Measurements from ENCODE around the gene ARFGAP3. TPM values are rescaled to one million over a fixed set of nuclear protein-coding genes. Genes with fewer than 3 reads are reported as not detected.
"Not testable (repeated sequence)": the region's sequence is repeated elsewhere in the genome, so short reads cannot be mapped to it uniquely, and the experiment has no call there.

Gene ARFGAP3
- polyA plus RNA-seq, 3 donors: 43.6 to 48.8 (median 48.4) TPM

- DNase-seq: no peak
These were observed 57.3 kb downstream of the ARFGAP3 start for GRCh38 chr22:42799461-42800405.

DNA sequence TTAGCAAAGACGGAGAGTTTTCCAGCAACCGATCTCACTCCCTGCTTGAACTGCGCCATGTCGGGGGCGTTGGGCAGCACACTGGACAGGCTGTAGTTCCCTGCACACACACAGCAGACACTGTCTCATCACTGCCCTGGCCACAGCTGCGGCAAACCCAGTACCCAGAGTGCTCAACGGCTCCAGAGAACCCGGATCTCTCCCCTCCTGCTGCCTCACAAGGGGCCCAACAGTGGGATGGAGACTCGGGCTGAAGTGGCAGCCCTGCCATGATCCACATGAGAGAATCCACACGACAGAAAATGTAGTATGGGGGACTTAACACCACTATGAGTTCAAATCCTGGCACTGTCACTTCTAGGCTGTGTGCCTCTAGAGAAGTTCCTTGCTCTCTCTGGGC lies 58.0 kb downstream of the ARFGAP3 start:
- DNase-seq: no peak

GRCh38 chr22:42797011-42797410 lies 60.1 kb downstream of the ARFGAP3 start:
- no peak for DNase-seq

DNA sequence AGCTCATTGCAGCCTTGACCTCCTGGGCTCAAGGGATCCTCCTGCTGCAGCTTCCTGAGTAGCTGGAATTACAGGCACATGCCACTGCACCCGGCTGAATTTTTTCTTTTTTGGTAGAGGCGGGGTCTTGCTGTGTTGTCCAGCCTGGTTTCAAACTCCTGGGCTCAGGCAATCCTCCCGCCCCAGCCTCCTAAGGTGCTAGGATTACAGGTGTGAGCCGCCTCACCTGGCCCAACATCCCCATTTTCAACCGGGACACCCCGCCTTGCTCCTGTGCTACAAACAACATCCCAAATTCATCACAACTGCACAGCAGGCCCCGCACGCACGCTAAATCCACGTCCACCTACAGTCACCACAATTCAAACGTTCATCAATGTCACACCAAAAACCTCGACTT lies 61.0 kb downstream of the ARFGAP3 start:
- DNase-seq: no peak

DNA sequence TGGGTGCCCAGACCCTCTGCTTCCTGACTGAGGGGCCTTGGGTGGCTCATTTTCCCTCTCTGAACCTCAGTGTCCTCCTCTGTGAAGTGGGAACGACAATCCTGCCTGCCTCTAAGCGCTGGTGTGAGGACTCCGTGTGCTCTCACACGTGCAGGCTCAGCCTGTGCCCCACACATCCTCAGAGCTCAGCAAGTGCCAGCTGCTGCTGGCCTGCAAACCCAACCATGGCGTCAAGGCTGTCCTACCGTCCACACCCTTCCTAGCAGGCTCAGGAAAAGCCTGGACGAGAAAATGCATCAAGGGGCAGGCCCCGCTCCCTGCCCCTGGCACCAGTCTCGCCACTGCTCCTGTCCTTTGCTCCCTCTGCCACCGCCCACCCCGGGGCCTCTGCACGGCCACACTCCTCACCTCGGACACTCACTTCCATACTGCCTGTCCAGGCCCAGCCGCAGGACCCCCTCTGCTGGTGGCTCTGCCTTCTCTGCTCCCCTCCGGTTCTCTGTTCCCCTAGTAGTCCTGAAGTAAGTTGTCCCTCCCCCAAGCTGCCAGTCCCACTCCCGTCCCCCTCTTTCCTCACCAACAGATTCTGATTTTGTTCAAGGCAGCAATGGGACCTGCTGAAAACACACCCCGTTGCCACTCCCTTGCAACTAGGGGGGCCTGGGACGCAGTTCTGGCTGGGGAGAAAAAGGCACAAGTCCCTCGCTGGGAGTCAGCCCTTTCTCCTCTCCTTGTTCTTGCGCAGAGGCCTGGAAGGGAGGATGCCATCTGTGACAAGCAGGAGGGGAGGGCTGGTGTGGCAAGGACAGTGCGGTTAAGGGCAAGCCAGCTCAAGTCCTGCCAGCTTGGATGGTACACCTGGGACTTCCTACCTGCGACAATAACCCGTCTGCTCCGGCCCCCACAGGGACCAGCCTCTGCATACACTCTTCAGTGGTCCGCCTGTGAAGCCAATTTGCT lies 62.2 kb downstream of the ARFGAP3 start:
- DNase-seq: no peak

DNA sequence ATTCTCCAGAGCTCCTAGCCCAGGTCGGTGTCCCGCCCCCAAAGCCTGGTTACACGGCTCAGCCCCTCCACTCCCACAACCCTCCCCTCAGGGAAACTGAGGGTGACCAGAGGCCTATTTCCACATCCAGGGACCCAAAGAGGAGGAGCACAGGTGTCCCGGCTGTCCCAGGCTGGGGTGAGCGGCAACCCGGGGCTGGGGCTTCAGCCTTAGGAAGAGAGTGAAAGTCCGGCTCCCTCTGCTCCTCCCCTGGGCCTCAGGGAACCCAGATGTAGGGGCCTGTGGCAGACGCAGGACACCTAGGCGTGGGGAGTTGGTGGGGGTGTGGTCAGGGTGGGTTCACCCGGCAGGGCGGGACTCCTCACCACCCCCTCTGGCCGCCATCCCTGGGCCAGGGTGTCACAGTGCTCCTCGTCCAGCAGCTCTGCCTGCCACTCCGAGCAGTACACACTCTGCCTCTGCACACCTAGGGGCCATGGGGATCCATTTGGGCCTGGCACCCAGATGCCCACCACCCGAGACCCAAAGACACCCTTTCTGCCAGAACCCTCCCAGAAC lies 63.1 kb downstream of the ARFGAP3 start:
- DNase-seq: no peak

GRCh38 chr22:42792909-42793847 lies 63.9 kb downstream of the ARFGAP3 start:
- DNase-seq: no peak

DNA sequence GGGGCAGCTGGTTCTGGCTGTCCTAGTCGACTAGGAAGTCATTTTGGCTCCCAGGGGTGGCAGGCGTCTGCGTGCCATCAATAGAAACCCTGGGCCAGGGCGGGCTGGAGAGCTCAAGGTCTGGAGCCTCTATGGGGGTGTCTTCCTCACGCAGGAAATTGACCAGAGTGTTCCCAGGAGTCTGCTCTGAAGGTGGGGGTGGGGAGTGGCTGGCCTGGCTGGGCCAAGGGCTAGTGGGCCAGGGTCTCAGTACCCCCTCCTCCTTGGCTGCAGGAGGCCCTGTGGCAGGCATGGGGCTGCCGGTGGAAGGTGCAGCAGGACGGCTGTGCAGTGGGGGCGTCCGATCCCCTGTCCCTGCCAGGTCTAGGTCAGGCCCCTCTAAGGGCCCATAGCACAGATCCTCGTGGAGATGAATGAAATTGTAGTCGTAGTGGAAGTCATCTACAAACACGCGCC lies 64.6 kb downstream of the ARFGAP3 start:
- no peak for DNase-seq

DNA sequence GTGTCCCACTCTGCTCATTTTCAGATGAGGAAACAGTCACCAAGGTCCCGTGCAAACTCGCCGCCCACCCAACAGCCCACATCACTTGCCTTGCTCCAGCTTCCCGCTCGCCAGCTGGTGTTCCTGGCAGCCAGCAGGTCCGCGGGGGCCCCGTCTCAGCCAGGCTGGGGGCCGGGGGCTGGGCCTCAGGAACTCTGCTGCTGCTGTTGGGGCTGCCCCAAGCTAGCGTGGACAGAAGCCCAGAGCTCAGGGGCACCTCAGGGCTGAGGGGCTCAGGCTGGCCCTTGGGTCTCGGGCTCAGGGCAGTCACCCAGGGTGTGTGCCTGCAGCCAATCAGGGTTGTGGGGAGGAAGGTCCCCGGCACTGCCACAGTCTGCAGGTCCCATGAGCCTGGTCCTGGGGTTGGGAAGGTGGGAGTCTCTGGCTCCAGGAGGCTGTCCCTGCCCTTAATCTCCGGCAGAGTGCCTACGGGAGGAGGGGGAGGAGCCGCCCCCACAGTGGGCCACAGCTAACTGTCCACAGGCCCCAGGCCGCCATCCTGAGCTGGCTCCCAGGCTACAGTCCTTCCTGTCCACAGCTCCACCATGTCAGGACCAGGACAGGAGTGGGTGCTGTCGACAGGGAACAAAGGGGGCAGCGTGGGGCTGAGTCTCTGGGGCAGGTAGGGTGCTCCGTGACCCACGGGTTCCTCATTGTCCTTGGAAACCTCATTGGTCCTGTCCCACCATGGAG lies 65.2 kb downstream of the ARFGAP3 start:
- DNase-seq: no peak

DNA sequence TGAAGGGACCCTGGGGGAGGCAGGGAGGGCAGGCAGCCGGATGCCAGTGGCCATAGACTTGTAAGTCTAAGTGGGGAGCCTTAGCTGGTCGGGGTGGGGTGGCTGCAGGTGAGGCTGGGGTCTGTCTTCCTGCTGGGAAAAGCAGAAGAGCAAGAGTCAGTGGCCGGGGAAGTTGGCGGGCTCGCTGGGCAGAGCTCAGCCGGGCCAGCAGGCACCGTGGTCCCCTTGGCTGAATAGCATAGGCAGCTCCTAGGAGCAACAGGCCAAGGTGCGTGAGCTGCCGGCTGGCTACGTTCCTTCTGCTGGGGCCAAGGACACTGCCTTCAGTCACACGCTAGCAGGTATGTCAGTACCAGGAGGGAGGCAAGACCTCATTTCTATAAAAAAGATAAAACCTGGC lies 68.6 kb downstream of the ARFGAP3 start:
- no peak for DNase-seq

GRCh38 chr22:42788021-42788420 lies 69.1 kb downstream of the ARFGAP3 start:
- DNase-seq: no peak

GRCh38 chr22:42787357-42787736 lies 69.7 kb downstream of the ARFGAP3 start:
- DNase-seq: no peak

GRCh38 chr22:42786606-42787356 lies 70.3 kb downstream of the ARFGAP3 start:
- no peak for DNase-seq

- DNase-seq: no peak
These were observed 71.2 kb downstream of the ARFGAP3 start for GRCh38 chr22:42785706-42786499.

GRCh38 chr22:42782306-42782705 lies 74.8 kb downstream of the ARFGAP3 start:
- not testable (repeated sequence) for DNase-seq

DNA sequence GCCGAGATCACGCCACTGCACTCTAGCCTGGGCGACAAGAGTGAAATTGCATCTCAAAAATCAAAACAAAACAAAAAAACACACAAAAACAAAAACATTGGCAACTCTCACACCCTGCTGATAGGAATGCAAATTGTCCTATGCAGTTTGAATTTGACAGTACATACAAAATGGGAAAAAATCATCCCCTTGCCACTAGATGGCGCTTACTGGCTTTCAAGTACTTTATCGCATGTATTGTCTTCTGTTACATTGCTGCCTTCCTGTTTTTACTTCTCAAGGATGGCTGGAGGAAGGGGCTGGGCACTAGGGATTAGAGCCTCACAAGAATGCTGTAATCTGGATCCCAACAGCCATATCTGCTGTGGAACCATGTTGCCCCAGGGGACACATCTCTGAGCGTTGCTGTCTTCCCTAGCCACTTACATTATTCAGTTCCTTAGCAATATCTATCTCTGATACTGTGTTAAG lies 77.0 kb downstream of the ARFGAP3 start:
- DNase-seq: peak; percentile 93

GRCh38 chr22:42777126-42777525 lies 79.9 kb downstream of the ARFGAP3 start:
- DNase-seq: no peak

DNA sequence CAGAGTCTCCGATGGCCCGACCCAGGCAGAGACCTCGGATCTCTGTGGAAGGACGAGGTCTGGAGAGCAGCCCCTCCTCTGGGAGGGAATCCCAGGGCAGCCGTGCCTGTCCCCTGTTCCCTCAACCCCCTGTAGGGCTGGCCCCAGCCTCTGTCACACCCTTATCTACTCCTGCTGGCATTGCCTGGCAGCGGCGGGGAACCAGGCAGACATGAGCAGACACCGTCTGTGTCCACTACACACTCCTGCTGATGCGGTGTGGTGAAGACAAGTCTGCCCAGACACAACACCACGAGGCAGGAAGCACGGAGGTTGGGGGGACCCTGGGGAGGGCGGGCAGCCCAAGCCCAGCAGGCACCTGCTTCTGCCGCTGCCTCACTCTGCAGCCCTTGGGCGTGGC lies 83.9 kb downstream of the ARFGAP3 start:
- DNase-seq: no peak

GRCh38 chr22:42772647-42773046 lies 84.4 kb downstream of the ARFGAP3 start:
- DNase-seq: no peak

All from renal pelvis (tissue), 4 donors.